ENCODE data around the gene PRXL2B.

The PRXL2B gene

GRCh38 chr1:2597441-2598328, 11.1 kb downstream of the PRXL2B start:
- DNase-seq (ENCODE audit: low read depth in 1 of 2, low spot score in 1 of 2): no peak

DNA sequence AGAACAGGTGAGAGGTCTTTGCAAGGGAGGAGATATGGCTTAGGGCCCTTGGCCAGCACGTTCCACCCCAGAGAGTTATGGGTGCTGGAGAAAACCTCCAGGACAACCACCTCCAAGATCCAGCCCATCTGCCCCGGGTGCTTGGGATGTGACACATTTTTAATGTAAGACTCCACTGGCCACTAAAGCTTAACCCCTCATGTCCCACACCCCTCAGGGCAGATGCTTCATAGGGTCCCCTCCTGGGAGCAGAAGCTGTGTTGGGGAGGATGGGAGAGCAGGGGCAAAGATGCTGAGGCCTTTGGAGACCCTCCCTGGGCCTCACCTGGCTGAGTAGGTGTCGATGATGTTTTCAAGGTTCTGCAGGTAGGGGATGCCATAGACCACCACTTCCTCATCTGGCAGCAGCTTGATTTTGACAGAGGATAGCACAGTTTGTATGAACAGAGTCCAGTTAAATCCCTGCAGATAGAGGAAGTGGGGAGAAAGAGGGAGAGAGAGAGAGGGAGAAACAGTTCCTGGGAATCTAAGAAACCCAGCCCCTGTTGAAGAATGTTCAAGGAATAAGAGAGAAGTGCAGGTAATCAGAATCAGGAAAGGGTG, 11.9 kb downstream of the PRXL2B start:
- DNase-seq (ENCODE audit: low read depth in 1 of 2, low spot score in 1 of 2): no peak

- DNase-seq (ENCODE audit: low read depth in 1 of 2, low spot score in 1 of 2): no peak
Observed at GRCh38 chr1:2601721-2602303, 15.2 kb downstream of the PRXL2B start.

DNA sequence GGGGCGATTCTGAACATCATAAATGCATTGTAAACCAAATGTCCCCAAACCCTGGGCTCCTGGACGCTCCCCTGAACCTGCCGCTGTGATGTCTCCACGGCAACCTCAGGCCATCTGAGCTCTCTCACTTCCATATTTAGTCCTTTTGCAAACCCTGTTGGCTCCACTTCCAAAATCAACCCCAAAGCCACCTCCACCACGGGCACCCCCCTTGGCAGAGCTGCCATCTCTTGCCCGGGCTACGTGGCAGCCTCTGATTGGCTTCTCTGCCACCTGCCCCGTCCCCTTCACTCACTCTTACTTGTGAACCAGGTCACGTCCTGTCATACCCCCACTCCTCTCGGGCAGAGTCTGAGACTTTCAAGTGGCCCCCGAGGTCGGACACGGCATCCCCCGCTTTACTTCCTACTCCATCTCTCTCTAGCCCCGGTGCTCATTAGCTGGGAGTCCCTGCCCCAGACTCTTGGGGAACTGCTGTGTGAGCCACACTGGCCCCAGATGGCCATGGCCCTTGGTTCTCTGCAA, 15.8 kb downstream of the PRXL2B start:
- no peak for DNase-seq (ENCODE audit: low read depth in 1 of 2, low spot score in 1 of 2)

- no peak for DNase-seq (ENCODE audit: low read depth in 1 of 2, low spot score in 1 of 2)
Observed at GRCh38 chr1:2602866-2603520, 16.4 kb downstream of the PRXL2B start.

DNA sequence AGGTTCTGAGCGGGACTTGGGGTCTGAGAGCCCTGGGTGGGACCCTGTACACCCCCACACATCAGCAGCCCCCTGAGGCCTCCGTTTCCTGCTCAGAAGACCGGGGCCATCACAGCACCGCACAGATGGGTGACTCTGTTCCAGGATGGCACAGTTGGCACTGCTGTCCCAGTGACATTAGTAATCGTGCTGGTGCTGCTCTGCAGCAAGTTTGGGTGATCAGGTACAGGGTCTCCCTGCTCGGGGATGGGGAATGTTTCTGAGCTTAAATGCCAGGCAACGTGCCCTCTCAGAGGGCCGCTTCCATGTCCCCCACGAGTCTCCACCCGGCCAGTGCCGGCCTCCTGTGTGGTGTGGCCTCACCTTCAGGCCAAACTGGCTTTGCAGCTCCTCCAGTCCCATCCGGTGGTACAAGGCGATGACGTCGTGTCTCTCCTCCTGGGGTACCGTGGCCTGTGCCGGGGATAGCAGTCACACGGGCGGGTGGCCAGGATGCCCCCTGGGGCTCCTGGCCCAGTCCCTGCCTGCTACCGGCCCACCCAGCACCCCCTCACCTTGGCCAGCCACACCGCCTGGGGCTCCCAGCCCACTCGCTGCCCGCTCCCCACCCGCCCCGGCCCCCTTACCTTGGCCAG, 17.1 kb downstream of the PRXL2B start:
- no peak for DNase-seq (ENCODE audit: low read depth in 1 of 2, low spot score in 1 of 2)

DNA sequence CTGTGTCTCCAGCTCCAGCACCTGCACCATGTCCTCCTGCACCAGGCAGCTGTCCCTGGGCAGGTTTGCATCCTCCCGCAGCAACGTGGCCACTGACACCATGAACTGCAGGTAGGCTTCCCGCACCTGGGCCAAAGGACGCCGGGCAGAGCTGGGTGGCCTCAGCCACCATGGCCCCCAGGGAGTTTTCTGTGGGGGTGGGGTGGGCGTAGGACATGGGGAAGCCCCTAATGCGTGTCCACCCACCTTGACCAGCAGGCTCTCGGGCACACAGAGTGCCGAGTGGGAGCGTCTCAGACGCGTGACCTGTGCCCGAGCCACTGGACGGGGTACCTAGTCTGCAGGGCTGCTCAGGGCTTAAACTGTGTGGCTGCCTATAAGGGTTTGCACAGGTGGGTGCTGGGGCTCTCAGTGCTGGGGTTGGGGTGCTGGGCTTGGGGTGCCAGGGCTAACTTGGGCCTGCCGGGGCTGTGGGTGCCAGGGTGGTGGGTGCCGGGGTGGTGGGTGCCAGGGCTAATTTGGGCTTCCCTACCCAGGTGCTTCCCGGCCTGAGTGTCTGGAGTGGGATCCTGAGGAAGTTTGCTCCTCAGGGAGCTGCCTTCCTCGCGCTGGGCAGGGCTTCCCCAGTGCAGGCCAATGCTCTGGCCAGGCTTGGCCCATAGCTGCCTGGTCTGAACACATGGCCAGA, 17.7 kb downstream of the PRXL2B start:
- DNase-seq (ENCODE audit: low read depth in 1 of 2, low spot score in 1 of 2): no peak

- no peak for DNase-seq (ENCODE audit: low read depth in 1 of 2, low spot score in 1 of 2)
Observed at GRCh38 chr1:2604844-2605508, 18.4 kb downstream of the PRXL2B start.

DNA sequence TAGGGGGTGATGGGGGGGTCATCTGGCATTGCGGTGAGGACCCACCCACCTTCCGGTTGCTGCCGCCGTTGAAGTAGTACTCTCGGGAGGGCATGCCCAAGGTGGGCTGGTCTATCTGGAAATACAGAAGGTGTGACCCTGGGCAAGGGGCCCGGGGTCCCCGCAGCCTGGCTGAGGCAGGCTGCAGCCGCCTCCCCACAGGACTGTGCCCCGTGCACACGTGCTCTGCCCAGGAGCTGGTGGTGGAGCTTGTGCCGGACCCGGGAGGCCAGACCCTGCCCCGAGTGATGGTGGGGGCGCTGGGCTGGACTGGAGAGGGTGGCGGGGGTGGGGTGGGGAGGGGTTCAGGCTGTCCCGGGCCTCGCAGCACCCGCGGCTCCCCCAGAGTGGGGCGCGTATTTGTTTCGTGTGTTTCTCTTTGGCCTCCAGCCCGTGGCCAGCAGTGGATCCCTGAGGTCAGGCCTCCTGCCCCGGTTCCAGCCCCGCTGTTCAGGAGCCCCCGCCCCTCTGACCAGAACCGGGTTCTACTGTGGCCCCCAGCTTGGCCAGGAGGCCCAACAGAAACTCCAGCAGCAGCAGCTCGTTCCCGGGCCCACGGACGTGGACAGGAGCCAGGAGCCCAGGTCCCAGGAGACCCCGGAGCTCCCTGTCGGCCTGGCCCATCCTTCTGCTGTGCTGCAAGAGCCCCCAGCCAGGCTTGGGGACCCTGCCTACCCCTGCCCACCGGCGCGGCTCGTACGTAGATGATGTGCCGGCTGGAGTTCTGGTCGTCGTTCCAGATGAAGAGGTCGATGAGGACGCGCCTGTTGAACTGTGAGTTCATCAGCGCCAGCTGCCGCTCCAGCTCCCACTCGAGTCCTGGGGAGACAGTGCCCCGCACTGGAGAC, 19.2 kb downstream of the PRXL2B start:
- no peak for DNase-seq (ENCODE audit: low read depth in 1 of 2, low spot score in 1 of 2)

DNA sequence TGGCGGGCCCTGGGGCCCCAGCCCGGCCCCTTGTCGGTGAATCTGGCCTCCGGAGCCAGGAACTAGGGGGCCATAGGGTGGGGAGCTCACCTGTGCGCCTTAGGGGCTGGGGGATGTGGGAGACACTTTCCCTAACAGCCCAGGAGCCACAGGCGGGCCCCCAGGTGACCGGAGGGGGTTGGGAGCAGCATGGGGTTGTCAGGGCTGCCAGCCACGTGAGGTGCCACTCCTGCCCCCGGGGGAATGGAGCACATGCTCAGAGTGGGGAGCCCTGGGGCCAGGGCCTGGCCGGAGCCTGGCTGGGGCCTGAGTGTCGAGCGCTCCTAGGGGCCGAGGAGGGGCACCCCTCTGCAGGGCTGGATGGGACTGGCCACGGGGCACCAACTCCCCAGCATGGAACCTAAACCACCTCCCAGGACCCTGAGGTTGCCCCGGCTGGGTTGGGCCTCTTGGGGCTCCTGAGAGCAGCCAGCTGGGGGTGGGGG, 19.9 kb downstream of the PRXL2B start:
- no peak for DNase-seq (ENCODE audit: low read depth in 1 of 2, low spot score in 1 of 2)

DNA sequence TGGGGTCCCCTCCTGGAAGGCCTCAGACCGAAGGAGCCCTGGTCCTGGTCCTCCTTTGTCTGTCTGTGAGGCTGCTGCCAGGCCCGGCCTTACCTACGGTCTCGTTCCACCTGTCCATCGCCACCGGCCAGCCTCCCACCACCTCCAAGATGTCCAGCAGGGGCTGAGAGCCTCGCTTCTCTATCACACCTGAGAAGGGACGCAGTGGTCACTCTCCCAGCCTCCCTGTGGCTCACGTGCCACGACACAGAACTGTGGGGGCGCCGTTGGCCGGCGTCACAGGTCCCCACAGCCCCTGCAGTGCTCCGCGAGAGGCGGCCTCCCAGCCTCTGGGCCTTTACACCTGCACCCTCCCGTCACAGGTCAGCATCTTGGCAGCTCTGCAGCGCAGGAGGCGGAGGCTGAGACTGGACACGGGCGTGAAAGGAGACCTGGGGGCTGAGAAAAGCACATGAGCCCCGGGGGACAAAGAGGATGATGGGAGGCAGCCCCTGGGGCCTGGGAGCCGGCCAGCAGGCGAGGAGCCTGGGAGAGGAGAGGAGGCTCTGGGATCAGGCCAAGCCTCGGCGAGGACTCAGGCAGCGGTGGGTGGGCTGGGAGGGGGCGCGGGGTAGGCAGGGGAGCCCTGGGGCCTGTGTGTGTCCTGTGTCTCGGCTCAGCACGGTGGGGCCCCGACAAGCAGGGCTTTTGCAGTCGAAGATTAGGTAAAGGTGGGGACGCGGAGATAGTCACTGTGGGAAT, 20.5 kb downstream of the PRXL2B start:
- peak in 1 of 2 donors; percentile 2 for DNase-seq (ENCODE audit: low read depth in 1 of 2, low spot score in 1 of 2)

- no peak for DNase-seq (ENCODE audit: low read depth in 1 of 2, low spot score in 1 of 2)
Observed at GRCh38 chr1:2607641-2608091, 21.1 kb downstream of the PRXL2B start.

- no peak for DNase-seq (ENCODE audit: low read depth in 1 of 2, low spot score in 1 of 2)
Observed at GRCh38 chr1:2609319-2610035, 22.9 kb downstream of the PRXL2B start.

- peak in 1 of 2 donors; percentile 3 for DNase-seq (ENCODE audit: low read depth in 1 of 2, low spot score in 1 of 2)
Observed at GRCh38 chr1:2610036-2610959, 23.7 kb downstream of the PRXL2B start.

- DNase-seq (ENCODE audit: low read depth in 1 of 2, low spot score in 1 of 2): peak in 1 of 2 donors; percentile 2
Observed at GRCh38 chr1:2611031-2611501, 24.5 kb downstream of the PRXL2B start.

Measured in activated T-helper 1 cell treated with anti-CD3 and anti-CD28 coated beads, Interleukin-2, amount 50 U/mL, for 16 hours (primary cell).